GM04503 (cell line): ENCODE measurements around the gene USP36.
A peak's percentile ranks its signal among the peaks of the same experiment; 100 is the strongest.
"Not testable (repeated sequence)": the region's sequence is repeated elsewhere in the genome, so short reads cannot be mapped to it uniquely, and the experiment has no call there.

Experiments
- DNase-seq: peaks from one replicate; pipeline ENCODE4 v3.0.0-alpha.2; 2012; ENCODE audit warnings: low read depth

USP36 gene

DNA sequence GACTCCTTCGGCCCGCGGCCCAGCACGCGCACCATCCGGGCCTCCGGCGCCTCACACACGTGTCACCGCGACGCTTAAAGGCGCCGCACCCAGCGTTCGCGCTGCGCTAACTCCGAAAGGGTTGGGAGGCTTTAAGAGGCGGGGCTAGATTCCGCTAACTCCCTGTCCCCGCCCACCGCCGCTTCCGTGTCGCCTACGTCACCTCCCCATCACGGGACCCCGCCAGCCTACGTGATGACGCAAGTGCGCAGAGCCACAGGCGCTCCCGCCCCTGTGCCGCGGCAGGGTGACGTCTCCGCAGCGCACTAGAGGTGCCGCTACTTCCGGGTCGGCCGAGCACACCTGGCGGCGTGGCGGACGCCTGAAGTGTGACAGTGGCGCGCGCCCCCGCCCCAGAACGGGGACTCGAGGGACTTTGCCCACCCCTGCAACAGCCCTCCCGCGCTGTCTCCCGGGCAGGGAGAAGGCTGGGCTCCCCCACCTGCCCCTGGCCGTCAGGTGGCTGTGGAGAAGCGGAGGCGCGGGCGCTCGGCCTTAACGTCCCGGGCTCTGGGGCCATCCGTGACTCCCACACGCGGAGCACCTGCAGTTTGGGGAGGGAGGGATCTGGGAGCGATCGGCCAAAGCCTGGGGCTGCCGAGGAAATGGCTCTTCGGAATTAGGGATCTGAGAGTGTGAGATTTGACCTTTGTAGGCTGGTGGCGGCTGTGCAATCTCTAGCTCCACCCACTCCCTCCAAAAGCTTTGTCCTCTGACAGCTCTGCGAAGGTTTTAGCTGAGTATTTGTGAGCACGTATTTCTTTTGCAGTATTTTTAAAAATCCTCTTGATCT is at the start of gene USP36:
Gene USP36 (minus strand): TSS at position 35 of the 832 bp plus-strand sequence. CDS start 4,451 bp downstream, outside the sequence.
- DNase-seq: peak; percentile 80

DNA sequence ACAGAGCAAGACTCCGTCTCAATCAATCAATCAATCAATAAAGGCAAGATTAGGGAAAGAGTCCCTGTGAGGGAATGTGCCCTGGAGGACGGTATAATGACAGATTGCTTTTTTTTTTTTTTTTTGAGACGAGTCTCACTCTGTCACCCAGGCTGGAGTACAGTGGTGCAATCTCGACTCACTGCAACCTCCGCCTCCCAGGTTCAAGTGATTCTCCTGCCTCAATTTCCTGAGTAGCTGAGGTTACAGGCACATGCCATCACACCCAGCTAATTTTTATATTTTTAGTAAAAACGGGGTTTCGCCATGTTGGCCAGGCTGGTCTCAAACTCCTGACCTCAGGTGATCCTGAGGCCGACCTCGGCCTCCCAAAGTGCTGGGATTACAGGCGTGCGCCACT is 49.5 kb upstream of the USP36 start:
- DNase-seq: not testable (repeated sequence)

- DNase-seq: no peak
Measured at GRCh38 chr17:78889531-78889930, 48.9 kb upstream of the USP36 start.

DNA sequence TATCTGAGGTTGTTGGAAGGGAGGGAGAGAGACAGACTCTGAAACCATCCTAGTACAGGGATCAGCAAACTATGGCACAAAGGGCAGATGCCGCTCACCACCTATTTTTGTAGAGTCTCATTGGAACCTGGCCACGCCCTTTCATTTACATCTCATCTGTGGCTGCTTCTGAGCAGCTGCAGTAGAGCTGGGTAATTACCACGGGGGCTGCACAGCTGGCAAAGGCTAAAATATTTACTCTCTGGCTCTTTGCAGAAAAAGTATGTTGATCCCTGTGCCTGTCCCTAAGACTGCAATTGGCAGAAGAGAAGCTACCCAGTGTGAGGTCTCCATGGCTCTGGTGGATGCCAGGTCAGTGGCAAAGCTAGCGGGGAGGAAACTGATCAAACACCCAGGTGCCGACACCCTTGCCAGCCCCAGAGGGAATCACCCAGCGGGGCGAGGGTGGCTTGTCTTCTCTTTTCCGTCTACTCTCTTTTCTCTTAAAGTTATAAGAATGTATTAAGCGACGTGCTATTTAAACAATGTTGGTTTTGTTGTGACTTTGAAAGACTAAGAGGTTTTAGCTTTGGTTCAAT is 48.4 kb upstream of the USP36 start:
- DNase-seq: no peak

- no peak for DNase-seq
Measured at GRCh38 chr17:78886954-78887353, 46.3 kb upstream of the USP36 start.

- no peak for DNase-seq
Measured at GRCh38 chr17:78885956-78886355, 45.3 kb upstream of the USP36 start.

GRCh38 chr17:78884876-78885667 is 44.5 kb upstream of the USP36 start:
- DNase-seq: no peak

GRCh38 chr17:78884148-78884825 is 43.7 kb upstream of the USP36 start:
- no peak for DNase-seq

DNA sequence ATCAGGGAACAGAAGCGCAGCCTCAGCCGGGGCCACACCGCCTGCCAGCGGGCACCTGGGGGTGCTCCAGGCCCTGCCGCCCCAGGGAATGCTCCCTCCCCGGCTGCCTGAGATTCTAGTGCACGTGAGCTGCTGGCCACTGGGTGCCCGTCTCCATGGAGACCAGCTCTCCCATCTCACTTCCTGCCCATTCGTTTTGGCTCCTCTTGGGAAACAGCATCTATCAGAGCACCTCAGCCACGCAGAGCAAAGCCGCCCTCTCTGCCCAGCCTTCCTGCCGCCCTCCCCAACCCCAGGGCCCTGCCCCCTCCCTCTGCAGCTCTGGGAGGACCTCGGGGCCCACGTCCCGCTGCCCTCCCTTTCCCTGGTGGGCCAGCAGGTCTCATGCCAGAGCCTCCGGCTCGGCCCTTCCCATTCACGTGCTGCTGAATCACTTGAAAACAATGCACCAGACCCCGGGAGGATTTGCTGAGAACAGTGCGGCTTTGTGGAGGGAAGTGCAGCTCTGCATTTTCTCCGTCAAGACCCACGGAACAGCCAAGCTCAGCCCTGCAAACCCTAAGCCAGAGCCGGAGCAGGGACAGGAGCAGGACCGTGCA is 43.0 kb upstream of the USP36 start:
- DNase-seq: peak; percentile 87

DNA sequence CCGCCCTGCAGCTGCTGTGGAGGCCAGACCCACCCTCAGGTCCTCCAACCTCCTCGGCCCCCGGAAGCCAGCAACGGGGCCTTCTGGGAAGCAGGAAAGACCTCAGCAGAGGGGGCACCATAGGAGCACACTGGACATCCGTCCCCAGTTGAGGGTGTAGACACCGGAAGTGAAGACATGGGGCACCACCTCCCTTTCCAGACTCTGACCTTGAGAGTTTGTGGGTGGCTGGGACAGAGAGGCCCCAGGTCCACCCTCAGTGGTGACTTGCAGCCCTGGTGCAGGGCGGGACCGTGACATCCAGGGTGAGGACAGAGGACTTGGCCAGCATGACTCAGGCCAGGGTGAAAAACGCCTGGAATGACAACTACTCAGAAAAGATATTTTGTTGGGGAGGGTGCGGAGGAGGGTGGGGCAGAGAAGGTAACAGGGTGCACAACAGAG is 42.5 kb upstream of the USP36 start:
- DNase-seq: peak; percentile 89

- DNase-seq: no peak
Measured at GRCh38 chr17:78882540-78883088, 42.0 kb upstream of the USP36 start.

DNA sequence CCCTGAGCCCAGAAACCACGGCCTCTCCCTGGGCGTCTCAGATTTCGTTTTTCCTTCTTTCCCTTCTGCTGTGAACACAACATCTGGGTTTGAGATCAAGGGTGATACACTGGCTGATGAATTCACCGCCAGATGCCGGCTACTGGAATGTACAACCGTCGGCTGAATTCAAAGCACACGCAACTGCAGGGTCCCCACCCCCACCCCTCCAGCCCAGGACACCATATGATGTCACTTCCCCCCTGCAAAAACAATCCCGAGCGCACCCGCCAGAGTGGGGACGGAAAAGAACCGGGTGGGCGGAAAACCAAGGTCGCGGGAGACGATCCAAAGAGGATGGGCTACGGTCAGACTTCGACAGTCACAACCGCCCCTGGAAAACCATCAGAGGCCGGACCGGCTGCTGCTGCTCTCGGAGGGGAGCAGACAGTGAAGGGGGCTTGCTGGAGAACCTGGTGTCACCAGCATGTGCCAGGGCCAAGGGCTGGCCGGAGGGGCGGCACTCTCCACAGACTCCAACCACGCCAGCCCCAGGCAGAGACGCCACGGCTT is 39.1 kb upstream of the USP36 start:
- peak; percentile 60 for DNase-seq

DNA sequence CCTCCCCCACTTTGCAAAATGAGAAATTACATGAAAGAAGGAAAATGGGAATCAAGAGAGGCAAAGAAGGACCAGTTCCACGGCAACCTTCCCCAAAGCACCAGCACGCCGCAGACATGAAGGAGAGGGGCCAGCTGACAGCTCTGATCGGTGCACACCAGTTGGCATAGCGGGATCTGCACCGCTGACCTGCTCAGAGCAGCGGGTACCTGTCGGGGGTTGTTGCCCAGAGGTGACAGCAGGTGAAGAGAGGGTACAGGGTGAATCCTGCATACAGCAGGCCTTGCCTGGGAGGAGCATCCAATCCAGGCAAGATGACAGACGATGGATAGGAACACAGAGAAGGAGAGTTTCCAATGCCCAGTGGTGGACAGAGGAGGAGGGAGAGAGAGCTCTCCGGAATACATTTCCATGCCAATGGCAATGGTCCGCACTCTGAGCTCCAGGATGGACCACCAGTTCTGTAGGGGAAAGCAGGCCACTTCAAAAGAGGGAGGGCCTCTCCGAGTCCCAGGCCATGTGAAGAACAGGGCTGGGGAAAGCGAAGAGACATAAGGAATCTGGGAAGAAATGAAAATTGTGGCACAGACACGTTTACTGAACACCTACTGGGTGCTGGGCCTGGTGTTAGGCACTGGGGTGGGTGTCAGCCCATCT is 38.4 kb upstream of the USP36 start:
- DNase-seq: no peak

- no peak for DNase-seq
Measured at GRCh38 chr17:78878261-78878660, 37.6 kb upstream of the USP36 start.

DNA sequence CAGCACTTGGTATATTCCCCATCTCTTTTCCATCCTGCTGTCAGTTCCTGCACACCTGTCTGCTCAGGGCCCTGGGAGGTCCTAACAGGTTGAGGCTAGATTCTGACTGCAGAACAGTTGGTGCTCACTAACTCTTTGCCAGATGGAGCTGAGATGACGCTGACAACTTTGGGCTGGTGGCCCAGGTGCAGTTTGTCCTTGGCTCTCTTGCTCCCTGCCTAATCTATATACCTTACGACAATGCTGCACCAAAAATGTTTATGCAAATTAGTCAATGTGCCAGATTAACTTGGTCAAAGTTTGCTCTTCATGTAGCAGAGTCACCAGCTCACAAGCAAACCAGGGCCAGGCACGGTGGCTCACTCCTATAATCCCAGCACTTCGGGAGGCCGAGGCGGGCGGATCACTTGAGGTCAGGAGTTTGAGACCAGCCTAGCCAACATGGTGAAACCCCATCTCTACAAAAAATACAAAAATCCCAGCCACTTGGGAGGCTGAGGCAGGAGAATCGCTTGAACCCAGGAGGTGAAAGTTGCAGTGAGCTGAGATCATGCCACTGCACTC is 36.4 kb upstream of the USP36 start:
- not testable (repeated sequence) for DNase-seq

GRCh38 chr17:78876094-78876597 is 35.5 kb upstream of the USP36 start:
- no peak for DNase-seq

DNA sequence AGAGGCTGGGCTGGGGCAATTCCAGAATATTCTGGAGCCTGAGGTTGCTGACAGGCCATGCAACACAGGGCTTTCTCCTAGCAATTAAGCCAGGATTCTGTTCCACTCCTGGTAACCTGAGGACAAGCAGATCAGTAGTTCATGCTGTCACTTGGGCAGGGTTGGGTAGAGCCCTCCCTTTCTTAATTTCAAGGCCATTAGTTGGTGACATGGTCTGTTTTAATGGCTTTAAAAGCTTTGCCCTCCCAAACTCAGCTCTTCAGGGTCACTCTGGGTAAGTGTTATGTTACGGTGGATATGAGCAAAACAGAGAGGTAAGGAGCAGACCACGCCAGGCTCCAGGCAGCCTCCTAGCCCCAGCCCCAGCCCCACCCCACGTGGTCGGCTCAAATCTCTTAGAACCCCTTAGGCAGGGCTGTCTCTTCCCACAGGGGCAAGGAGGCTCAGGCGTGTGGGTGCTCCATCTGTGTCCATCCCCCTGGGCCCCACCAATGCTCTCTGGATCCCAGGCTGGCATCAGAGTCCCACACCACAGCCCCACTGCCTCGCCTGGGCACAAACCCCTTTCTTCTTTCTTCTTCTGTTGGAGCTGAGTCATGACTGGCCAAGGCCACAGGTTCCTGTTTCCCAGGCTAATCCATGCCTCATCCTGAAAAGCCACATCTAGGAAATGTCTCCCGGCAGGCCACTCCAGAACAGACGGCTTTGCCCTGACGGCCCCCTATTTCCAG is 34.9 kb upstream of the USP36 start:
- DNase-seq: no peak

DNA sequence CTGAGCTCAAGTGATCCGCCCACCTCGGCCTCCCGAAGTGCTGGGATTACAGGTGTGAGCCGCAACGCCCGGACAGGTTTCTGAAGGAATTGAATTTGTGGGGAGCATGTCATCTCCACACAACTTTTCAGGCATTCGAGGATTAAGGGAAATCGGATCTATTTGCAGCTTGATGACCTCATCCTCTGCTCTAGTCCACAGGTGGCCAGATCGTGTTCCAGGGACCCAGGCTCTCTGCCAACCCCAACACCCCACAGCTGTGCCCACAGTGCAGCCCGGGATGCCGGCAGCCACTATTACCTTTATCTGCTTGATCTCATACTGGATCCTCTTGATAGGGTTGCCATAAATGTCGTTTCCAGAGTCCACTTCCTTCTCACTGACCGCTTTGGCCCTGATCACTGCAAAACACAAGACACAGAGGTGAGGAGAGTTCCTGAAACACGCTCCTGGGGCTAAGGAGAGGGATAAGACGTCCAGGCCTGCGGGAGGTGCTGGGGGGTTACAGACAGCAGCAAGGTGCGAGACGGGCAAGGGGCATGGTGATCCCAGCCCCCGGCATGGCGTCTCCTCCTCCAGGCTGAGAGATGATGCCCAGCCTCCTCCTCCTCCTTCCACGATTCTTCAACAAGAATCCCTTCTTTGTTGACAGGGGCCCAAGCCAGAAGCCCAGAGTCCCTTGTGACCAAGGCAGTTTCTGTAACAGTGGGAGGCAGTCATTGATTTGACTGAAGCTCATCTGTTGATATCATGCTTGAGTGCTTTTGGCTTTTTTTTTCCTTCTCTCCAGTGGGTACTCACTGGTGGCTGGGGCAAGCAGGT is 33.1 kb upstream of the USP36 start:
- no peak for DNase-seq
